Adrenal gland (tissue), 12 donors: ENCODE results near the gene UBE2J2. TPM values are rescaled to one million over a fixed set of nuclear protein-coding genes. Genes with fewer than 3 reads are reported as not detected.

Source experiments
- DNase-seq, 7 donors: peaks; one replicate each; pipeline ENCODE4 v3.0.0-alpha.2; 2019 to 2020
- H3K27ac ChIP-seq, 5 donors: fragments of 200-600 bp; sonication (generic) in 4 of 5; 1 replicate in 3 of 5; 2 replicates in 2 of 5; pipeline versions ENCODE4 v1.5.1 to v1.8.0; 2016 to 2020; ENCODE audit warnings: mild to moderate bottlenecking in 1 of 5
- H3K27me3 ChIP-seq: fragments of 200-600 bp; 2 replicates; pipeline ENCODE4 v1.8.0; 2021
- H3K36me3 ChIP-seq, 2 donors: fragments of 200-600 bp; replicated peaks in 1 of 2; 1 replicate in 1 of 2; 2 replicates in 1 of 2; pipeline versions ENCODE4 v1.5.1 to v1.8.0; 2018 to 2022
- H3K4me1 ChIP-seq, 2 donors: fragments of 200-600 bp; replicated peaks in 1 of 2; 1 replicate in 1 of 2; 2 replicates in 1 of 2; pipeline versions ENCODE4 v1.5.1 to v1.8.0; 2018 to 2021
- H3K4me3 ChIP-seq, 4 donors: fragments of 200-600 bp; sonication (generic) in 3 of 4; one replicate each; pipeline ENCODE4 v1.5.1; 2016 to 2018
- H3K9me3 ChIP-seq, 3 donors: fragments of 200-600 bp; sonication (generic) in 1 of 3; replicated peaks in 1 of 3; 1 replicate in 2 of 3; 2 replicates in 1 of 3; pipeline versions ENCODE4 v1.5.1 to v1.8.0; 2016 to 2021
- CTCF ChIP-seq, 6 experiments: fragments of 450-650 bp in 4 of 6; fragments of 200-600 bp in 2 of 6; sonication (generic) in 1 of 6; IDR thresholded peaks; 1 replicate in 5 of 6; 2 replicates in 1 of 6; pipeline versions ENCODE4 v1.5.1 to v1.8.0; 2016 to 2021; ENCODE audit warnings: antibody characterized with exemption in 6 of 6, mild to moderate bottlenecking in 2 of 6, moderate library complexity in 1 of 6
- POLR2A ChIP-seq, 2 donors: fragments of 450-650 bp; IDR thresholded peaks; one replicate each; pipeline ENCODE4 v1.6.1; 2017; ENCODE audit warnings: antibody characterized with exemption in 2 of 2, mild to moderate bottlenecking in 2 of 2, moderate library complexity in 1 of 2
- WGBS, 4 donors: extraction: QIAGEN DNeasy Blood & Tissue Kit in 2 of 4; methylation state at CpG; one replicate each; pipeline versions ENCODE4 v1.1.5 to v1.1.7; 2013 to 2017; 5-methylcytosine and 5-hydroxymethylcytosine counted together
- intact Hi-C, 2 donors: fragments of 100-400 bp; cut with DNase I; formaldehyde crosslinking; loops; one replicate each; pipeline versions ENCODE4 v1.14.1 to v1.15.0; 2022 to 2023
- polyA plus RNA-seq, 3 donors: library from polyadenylated mRNA; stranded (reverse); fragments of 200-250 nt in 2 of 3; fragments of 350-450 nt in 1 of 3; fragmentation: Illumina TruSeq in 1 of 3; extraction: RNeasy Lipid Tissue Mini Kit (QIAGEN cat#74804) in 1 of 3; gene quantifications; one replicate each; pipeline ENCODE4 v1.2.3, GENCODE V29; 2013 to 2014
- total RNA-seq, 9 donors: library from RNA; depleted of rRNA in 4 of 9; stranded (reverse); fragments of >200 nt in 4 of 9; fragments of 120-200 nt in 1 of 9; fragmentation: NEBNext Ultra II Directional in 1 of 9; extraction: Animal tissue kit (Norgen Biotek cat#: 25700) in 1 of 9; gene quantifications; one replicate each; pipeline versions ENCODE4 v1.1.0 to v1.2.4, GENCODE V29; 2013 to 2023
- donor health status: healthy with polysubstance abuse.
- donor health status: Bipolar disorder and iron deficiency.
- donor health status: DM: yes; HTN: yes; CAD: no.
- donor health status: DM: no; HTN: no; CAD: no.
- donor health status: DM: no; HTN: no; CAD: no.
- donor health status: DM: yes; HTN: yes; CAD: no.

UBE2J2 gene
- total and polyA plus RNA-seq, 12 donors: 30.1 to 74.4 (median 49.8) TPM

- intact Hi-C loops: loop anchor here in 1 of 2 donors (10.0 kb wide), 1 partner anchor 311 kb away; the partner anchor contains the start of gene PERM1
- WGBS, 4 donors: 93 to 99% (median 95%) methylated on average over 21 to 35 of the region's 35 CpGs
- Histone ChIP-seq H3K4me1 (no peaks in the 10 kb centered on the region), H3K36me3 (peaks cover 0 to 9% of the 10 kb centered on the region in 2 donors), H3K9me3 (no peaks in the 10 kb centered on the region), H3K4me3 (no peak overlapping the region), H3K27me3 (no peaks in the 10 kb centered on the region), H3K27ac (no peak overlapping the region)
- no peak for DNase-seq
- TF ChIP-seq POLR2A (IDR thresholded peaks at IDR 0.05) (no peak), CTCF (IDR thresholded peaks at IDR 0.05) (no peak)
Measured at GRCh38 chr1:1295154-1295923, 21.7 kb upstream of the UBE2J2 start.

GRCh38 chr1:1294250-1294890 is 20.7 kb upstream of the UBE2J2 start:
- DNase-seq: no peak
- H3K36me3 ChIP-seq: peaks cover 0 to 9% of the 10 kb centered on the region in 2 donors
- WGBS, 4 donors: 86 to 89% methylated on average over 57 to 58 of the region's 58 CpGs; no CpG with 5 or more reads in 2 of the 4 donors
- H3K4me1 ChIP-seq: no peaks in the 10 kb centered on the region
- H3K9me3 ChIP-seq: no peaks in the 10 kb centered on the region
- H3K27me3 ChIP-seq: no peaks in the 10 kb centered on the region
- TF ChIP-seq POLR2A (IDR thresholded peaks at IDR 0.05) (no peak), CTCF (IDR thresholded peaks at IDR 0.05) (no peak)
- H3K27ac ChIP-seq: no peak overlapping the region
- H3K4me3 ChIP-seq: no peak overlapping the region
- intact Hi-C loops: loop anchor here in 1 of 2 donors (10.0 kb wide), 1 partner anchor 310 kb away; the partner anchor contains the start of gene PERM1

- intact Hi-C loops: loop anchor here in 1 of 2 donors (10.0 kb wide), 1 partner anchor 309 kb away; the partner anchor contains the start of gene PERM1
- 66 to 81% (median 78%) methylated on average over 4 to 94 of the region's 94 CpGs for WGBS, 4 donors
- no peak for TF ChIP-seq CTCF (IDR thresholded peaks at IDR 0.05)
- TF ChIP-seq POLR2A (IDR thresholded peaks at IDR 0.05): no peak
- H3K4me3 ChIP-seq: no peak overlapping the region
- H3K4me1 ChIP-seq: no peaks in the 10 kb centered on the region
- H3K27me3 ChIP-seq: no peaks in the 10 kb centered on the region
- DNase-seq: no peak
- no peak overlapping the region for H3K27ac ChIP-seq
- peaks cover 0 to 9% of the 10 kb centered on the region in 2 donors for H3K36me3 ChIP-seq
- H3K9me3 ChIP-seq: no peaks in the 10 kb centered on the region
Measured at GRCh38 chr1:1293263-1294249, 19.9 kb upstream of the UBE2J2 start.
